Endothelial cell of umbilical vein (primary cell): ENCODE measurements around the gene PRDM16. TPM values are rescaled to one million over a fixed set of nuclear protein-coding genes. Genes with fewer than 3 reads are reported as not detected.

Source experiments
- BruUV-seq: library from RNA; stranded (reverse); fragments of 400-500 nt; replicated peaks from 2 replicates; lab custom pipeline; 2021; lab: Mats Ljungman, UMichigan
- CTCF ChIA-PET: fragments of 300-600, 350-600 bp; sonication (Branson Sonifier 250); formaldehyde crosslinking; loops from one replicate; lab custom pipeline; 2021; ENCODE audit warnings: antibody characterized with exemption, inconsistent platforms; lab: Charles Lee
- POLR2A ChIA-PET: fragments of 300-600, 350-600 bp; sonication (Branson Sonifier 250); formaldehyde crosslinking; loops from one replicate; lab custom pipeline; 2021; ENCODE audit warnings: antibody characterized with exemption, inconsistent platforms; lab: Charles Lee
- DNase-seq: peaks from one replicate; pipeline ENCODE4 v3.0.0-alpha.2; 2011; ENCODE audit warnings: low read depth, low spot score
- FAIRE-seq: peaks from 2 replicates; lab custom pipeline; 2011; peaks lifted over from hg19 to GRCh38; lab: Jason Lieb, UNC
- H2AFZ ChIP-seq: 2 replicates; pipeline ENCODE4 v1.6.0; 2012; ENCODE audit warnings: low read depth, low read length, control low read depth, inconsistent platforms
- H3K27ac ChIP-seq: 2 replicates; pipeline ENCODE4 v1.5.1; 2011; ENCODE audit warnings: low read depth, mild to moderate bottlenecking, control low read depth, low read length, moderate library complexity; ENCODE audit not compliant: insufficient read depth
- H3K27me3 ChIP-seq, 2 experiments: 2 replicates each; pipeline versions ENCODE4 v1.6.0 to v1.6.1; 2011; ENCODE audit warnings: low read length in 2 of 2, mixed read lengths in 1 of 2; ENCODE audit not compliant: control insufficient read depth in 2 of 2, insufficient read depth in 2 of 2
- H3K36me3 ChIP-seq, 2 experiments: 2 replicates in 1 of 2; 3 replicates in 1 of 2; pipeline ENCODE4 v1.5.1; 2011; ENCODE audit warnings: low read length in 2 of 2, mild to moderate bottlenecking in 1 of 2, moderate library complexity in 1 of 2; ENCODE audit not compliant: control insufficient read depth in 2 of 2, insufficient read depth in 2 of 2; ENCODE audit errors: extremely low read depth in 1 of 2
- H3K4me1 ChIP-seq: 3 replicates; pipeline ENCODE4 v1.5.1; 2011; ENCODE audit warnings: mild to moderate bottlenecking, low read length; ENCODE audit not compliant: control insufficient read depth, insufficient read depth; ENCODE audit errors: extremely low read depth
- H3K4me2 ChIP-seq: 2 replicates; pipeline ENCODE4 v1.6.1; 2011; ENCODE audit warnings: low read length, control low read depth, mixed read lengths; ENCODE audit not compliant: insufficient read depth
- H3K4me3 ChIP-seq, 3 experiments: fragments of 200-600 bp in 1 of 3; sonication (generic), shearing (Covaris generic) in 1 of 3; replicated peaks in 1 of 3; 2 replicates each; pipeline ENCODE4 v1.5.1; 2011 to 2016; ENCODE audit warnings: control low read depth in 3 of 3, low read length in 3 of 3, mild to moderate bottlenecking in 2 of 3, inconsistent platforms in 1 of 3, low read depth in 1 of 3, moderate library complexity in 1 of 3; ENCODE audit not compliant: insufficient read depth in 1 of 3
- H3K79me2 ChIP-seq: 2 replicates; pipeline ENCODE4 v1.6.0; 2012; ENCODE audit warnings: low read length, inconsistent platforms; ENCODE audit not compliant: control insufficient read depth, insufficient read depth
- H3K9ac ChIP-seq: replicated peaks from 2 replicates; pipeline ENCODE3; 2011; ENCODE audit warnings: low read length, control low read depth; ENCODE audit not compliant: insufficient read depth; ENCODE audit errors: extremely low read depth
- H3K9me1 ChIP-seq: replicated peaks from 3 replicates; pipeline ENCODE4 v1.6.0; 2011; ENCODE audit warnings: mild to moderate bottlenecking, low read length; ENCODE audit not compliant: control insufficient read depth, insufficient read depth; ENCODE audit errors: extremely low read depth
- H3K9me3 ChIP-seq: replicated peaks from 2 replicates; pipeline ENCODE4 v1.5.1; 2012; ENCODE audit warnings: low read length, inconsistent platforms; ENCODE audit not compliant: control insufficient read depth, insufficient read depth
- H4K20me1 ChIP-seq: replicated peaks from 2 replicates; pipeline ENCODE3; 2011; ENCODE audit warnings: mild to moderate bottlenecking, low read length; ENCODE audit not compliant: control insufficient read depth, insufficient read depth; ENCODE audit errors: extremely low read depth
- CTCF ChIP-seq, 2 donors: IDR thresholded peaks; 1 replicate in 1 of 2; 2 replicates in 1 of 2; pipeline ENCODE4 v1.5.1; 2011; ENCODE audit warnings: low read length in 2 of 2, mild to moderate bottlenecking in 2 of 2, moderate library complexity in 2 of 2, control low read depth in 1 of 2, inconsistent platforms in 1 of 2, low read depth in 1 of 2; ENCODE audit not compliant: insufficient read depth in 1 of 2; ENCODE audit errors: extremely low read depth in 1 of 2
- EZH2 ChIP-seq: IDR thresholded peaks from 2 replicates; pipeline ENCODE4 v1.6.1; 2012; ENCODE audit warnings: borderline replicate concordance, low read depth, mild to moderate bottlenecking, moderate library complexity, low read length, inconsistent platforms; ENCODE audit not compliant: severe bottlenecking
- FOS ChIP-seq: IDR thresholded peaks from 2 replicates; pipeline ENCODE4 v1.6.1; 2011; ENCODE audit warnings: mild to moderate bottlenecking, low read length, moderate library complexity, borderline replicate concordance; ENCODE audit not compliant: insufficient read depth
- GATA2 ChIP-seq: IDR thresholded peaks from 2 replicates; pipeline ENCODE4 v1.7.0; 2011; ENCODE audit warnings: low read depth, mild to moderate bottlenecking, moderate library complexity, mixed read lengths, low read length; ENCODE audit not compliant: insufficient read length, insufficient read depth
- JUN ChIP-seq: IDR thresholded peaks from 2 replicates; pipeline ENCODE4 v1.6.1; 2011; ENCODE audit warnings: borderline replicate concordance, low read depth; ENCODE audit not compliant: insufficient read length, insufficient read depth
- MAX ChIP-seq: IDR thresholded peaks from 2 replicates; pipeline ENCODE4 v1.6.1; 2011; ENCODE audit not compliant: insufficient read depth, insufficient read length
- MYC ChIP-seq: IDR thresholded peaks from one replicate; pipeline ENCODE4 v1.6.1; 2011; ENCODE audit warnings: mild to moderate bottlenecking, low read depth, low read length
- POLR2A ChIP-seq: IDR thresholded peaks from 2 replicates; pipeline ENCODE4 v1.6.1; 2012; ENCODE audit warnings: low read depth, mild to moderate bottlenecking, control low read depth, low read length
- POLR2AphosphoS5 ChIP-seq: IDR thresholded peaks from 2 replicates; pipeline ENCODE4 v1.6.1; 2012; ENCODE audit warnings: low read depth, mild to moderate bottlenecking, control low read depth, low read length, moderate library complexity; ENCODE audit not compliant: insufficient read depth
- dilution Hi-C: fragments of 300-500 bp; cut with MboI; formaldehyde crosslinking; loops from one replicate; pipeline ENCODE4 v1.15.0; 2019; ENCODE audit warnings: low sequenced_read_pairs; ENCODE audit not compliant: extremely low pct_ligation_motif_present
- intact Hi-C: fragments of 100-400 bp; cut with micrococcal nuclease; formaldehyde crosslinking; loops from one replicate; pipeline ENCODE4 v1.10.0; 2022
- polyA plus RNA-seq, 4 experiments: library from polyadenylated mRNA; depleted of rRNA in 3 of 4; stranded (reverse) in 3 of 4; unstranded in 1 of 4; fragments of >200 nt; gene quantifications; 2 replicates each; pipeline versions ENCODE4 v1.2.1 to v1.2.3, GENCODE V29; 2011 to 2012; ENCODE audit warnings: missing spikeins in 1 of 4
- total RNA-seq: library from RNA; stranded (reverse); gene quantifications from 2 replicates; pipeline ENCODE4 v1.2.3, GENCODE V29; 2021

PRDM16 gene
- total and polyA plus RNA-seq, 2 donors (not counting 3 experiments of a cell fraction or from before 2014, with no cell fraction given), result not detected

GRCh38 chr1:3429766-3430165 is 360.8 kb downstream of the PRDM16 start:
- H3K27me3 ChIP-seq, result no peaks in the 10 kb centered on the region
- H3K9me1 ChIP-seq, result no peaks in the 10 kb centered on the region
- DNase-seq (no peak), FAIRE-seq (no peak)
- H3K36me3 ChIP-seq, result no peaks in the 10 kb centered on the region
- dilution Hi-C loops, result no loop called here
- H3K4me1 ChIP-seq, result no peaks in the 10 kb centered on the region
- H3K9ac ChIP-seq, result no peak overlapping the region
- H4K20me1 ChIP-seq, result no peaks in the 10 kb centered on the region
- ChIA-PET CTCF (no interaction called here), POLR2A (no interaction called here)
- BruUV-seq, result no TSS peak
- H3K27ac ChIP-seq, result no peak overlapping the region
- intact Hi-C loops, result loop anchor here (10.0 kb wide), 1 partner anchor 1235 kb away; the partner anchor contains the start of gene FAAP20
- no peaks in the 10 kb centered on the region for H3K79me2 ChIP-seq
- TF ChIP-seq POLR2AphosphoS5, result no peak
- TF ChIP-seq FOS, result no peak
- no peak for TF ChIP-seq EZH2
- no peak for TF ChIP-seq MAX
- no peak for TF ChIP-seq JUN
- TF ChIP-seq MYC, result no peak
- no peak for TF ChIP-seq CTCF (IDR thresholded peaks at IDR 0.05; ENCODE audit: extremely low read depth in 1 of 2, insufficient read depth in 1 of 2, low read depth in 1 of 2, low read length in 2 of 2)
- no peak for TF ChIP-seq POLR2A
- no peak for TF ChIP-seq GATA2
- no peak overlapping the region for H3K4me2 ChIP-seq
- no peak overlapping the region for H2AFZ ChIP-seq
- no peaks in the 10 kb centered on the region for H3K9me3 ChIP-seq
- no peak overlapping the region for H3K4me3 ChIP-seq
